ENCODE measurements around the gene PPP2R5D. TPM values are rescaled to one million over a fixed set of nuclear protein-coding genes. Genes with fewer than 3 reads are reported as not detected.

The PPP2R5D gene
- total and polyA plus RNA-seq, 9 of the 15 experiments (the other 6 are each of a cell fraction or from before 2014, with no cell fraction given), result 1.3 to 96.1 (median 38.4) TPM

DNA sequence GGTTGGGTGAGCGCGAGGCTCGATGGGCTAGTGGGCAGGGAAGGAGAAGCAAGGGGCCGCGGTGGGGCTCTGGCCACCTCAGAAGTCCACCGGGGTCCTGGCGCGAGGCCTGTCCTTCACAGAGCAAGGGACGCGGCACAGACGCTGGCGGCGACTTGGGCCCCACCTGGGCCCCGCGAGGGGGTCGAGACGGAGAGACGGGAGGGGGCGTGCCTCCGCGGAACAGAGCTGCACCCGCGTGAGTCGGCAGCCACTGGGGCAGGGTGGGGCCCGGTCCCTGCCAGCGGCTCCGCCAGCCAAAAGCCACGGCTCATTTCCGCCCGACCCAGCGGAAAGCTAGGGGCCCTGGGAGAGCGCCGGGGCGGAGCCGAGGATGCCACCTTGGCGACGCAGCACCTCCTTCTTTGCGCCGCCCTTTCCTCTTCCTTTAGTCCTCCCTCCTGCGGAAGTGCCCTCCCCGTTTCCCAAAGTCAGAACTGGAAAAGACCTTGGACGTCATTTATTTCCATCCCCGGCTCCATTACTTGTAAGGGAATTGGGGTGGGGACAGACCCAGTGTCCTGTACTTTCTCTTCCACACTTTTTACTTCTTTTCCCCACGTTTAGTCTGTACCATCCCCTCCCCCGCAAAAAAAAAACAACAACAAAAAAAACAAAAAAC lies 69.3 kb downstream of the PPP2R5D start, which contains the start of gene CUL7 (continued):
- TF ChIP-seq, protein P1, sequence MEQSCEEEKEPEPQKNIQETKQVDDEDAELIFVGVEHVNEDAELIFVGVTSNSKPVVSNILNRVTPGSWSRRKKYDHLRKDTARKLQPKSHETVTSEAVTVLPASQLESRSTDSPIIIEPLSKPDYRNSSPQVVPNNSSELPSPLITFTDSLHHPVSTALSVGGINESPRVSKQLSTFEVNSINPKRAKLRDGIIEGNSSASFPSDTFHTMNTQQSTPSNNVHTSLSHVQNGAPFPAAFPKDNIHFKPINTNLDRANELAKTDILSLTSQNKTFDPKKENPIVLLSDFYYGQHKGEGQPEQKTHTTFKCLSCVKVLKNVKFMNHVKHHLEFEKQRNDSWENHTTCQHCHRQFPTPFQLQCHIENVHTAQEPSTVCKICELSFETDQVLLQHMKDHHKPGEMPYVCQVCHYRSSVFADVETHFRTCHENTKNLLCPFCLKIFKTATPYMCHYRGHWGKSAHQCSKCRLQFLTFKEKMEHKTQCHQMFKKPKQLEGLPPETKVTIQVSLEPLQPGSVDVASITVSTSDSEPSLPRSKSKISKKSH (CRISPR knock-in tag; IDR thresholded peaks at IDR 0.05), result 0 out of 2 replicates have a peak, but pooled peaks have one; percentile 85
- TF ChIP-seq ZNF830 (CRISPR knock-in tag; IDR thresholded peaks at IDR 0.05) (peak; percentile 97), CHD4 (IDR thresholded peaks at IDR 0.05; ENCODE audit: insufficient read depth, insufficient replicate concordance, low read depth, low read length, poor library complexity, severe bottlenecking) (no peak), SMARCA4 (IDR thresholded peaks at IDR 0.05) (peak; percentile 28; the same call in 1 of the 2 replicates), SRF (CRISPR knock-in tag; IDR thresholded peaks at IDR 0.05) (peak; percentile 79 to 84), ZKSCAN8 (CRISPR knock-in tag; IDR thresholded peaks at IDR 0.05) (no peak), ZNF79 (CRISPR knock-in tag; IDR thresholded peaks at IDR 0.05; ENCODE audit: low read depth) (0 out of 2 replicates have a peak, but pooled peaks have one; percentile 20), ZNF445 (CRISPR knock-in tag; IDR thresholded peaks at IDR 0.05; ENCODE audit: low read depth) (peak; percentile 92), ESRRA (IDR thresholded peaks at IDR 0.05; ENCODE audit: borderline replicate concordance, low read depth) (peak; percentile 86), PML (IDR thresholded peaks at IDR 0.05; ENCODE audit: low read length) (peak; percentile 88), ZC3H11A (IDR thresholded peaks at IDR 0.05; ENCODE audit: low read depth, low read length) (peak; percentile 38; the same call in 1 of the 2 replicates), TCF7L2 (IDR thresholded peaks at IDR 0.05; ENCODE audit: low read depth, low read length) (no peak), FOXK2 (conservative IDR thresholded peaks at IDR 0.05 in 1 of 2, IDR thresholded peaks at IDR 0.05 in 1 of 2; ENCODE audit: low read depth in 2 of 2) (peak; percentile 73 to 77; a peak in 3 of 4 replicates), GABPB1 (CRISPR knock-in tag; IDR thresholded peaks at IDR 0.05) (peak; percentile 77; the same call in 1 of the 2 replicates)
- TF ChIP-seq, protein P2, sequence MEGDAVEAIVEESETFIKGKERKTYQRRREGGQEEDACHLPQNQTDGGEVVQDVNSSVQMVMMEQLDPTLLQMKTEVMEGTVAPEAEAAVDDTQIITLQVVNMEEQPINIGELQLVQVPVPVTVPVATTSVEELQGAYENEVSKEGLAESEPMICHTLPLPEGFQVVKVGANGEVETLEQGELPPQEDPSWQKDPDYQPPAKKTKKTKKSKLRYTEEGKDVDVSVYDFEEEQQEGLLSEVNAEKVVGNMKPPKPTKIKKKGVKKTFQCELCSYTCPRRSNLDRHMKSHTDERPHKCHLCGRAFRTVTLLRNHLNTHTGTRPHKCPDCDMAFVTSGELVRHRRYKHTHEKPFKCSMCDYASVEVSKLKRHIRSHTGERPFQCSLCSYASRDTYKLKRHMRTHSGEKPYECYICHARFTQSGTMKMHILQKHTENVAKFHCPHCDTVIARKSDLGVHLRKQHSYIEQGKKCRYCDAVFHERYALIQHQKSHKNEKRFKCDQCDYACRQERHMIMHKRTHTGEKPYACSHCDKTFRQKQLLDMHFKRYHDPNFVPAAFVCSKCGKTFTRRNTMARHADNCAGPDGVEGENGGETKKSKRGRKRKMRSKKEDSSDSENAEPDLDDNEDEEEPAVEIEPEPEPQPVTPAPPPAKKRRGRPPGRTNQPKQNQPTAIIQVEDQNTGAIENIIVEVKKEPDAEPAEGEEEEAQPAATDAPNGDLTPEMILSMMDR (IDR thresholded peaks at IDR 0.05 in 2 of 3, conservative IDR thresholded peaks at IDR 0.05 in 1 of 3; ENCODE audit: insufficient read depth in 2 of 3, low read depth in 1 of 3, low read length in 3 of 3), result 0 out of 6 replicates have a peak, but pooled peaks of 1 of the 3 experiments have one; percentile 4
- TF ChIP-seq, protein P3, sequence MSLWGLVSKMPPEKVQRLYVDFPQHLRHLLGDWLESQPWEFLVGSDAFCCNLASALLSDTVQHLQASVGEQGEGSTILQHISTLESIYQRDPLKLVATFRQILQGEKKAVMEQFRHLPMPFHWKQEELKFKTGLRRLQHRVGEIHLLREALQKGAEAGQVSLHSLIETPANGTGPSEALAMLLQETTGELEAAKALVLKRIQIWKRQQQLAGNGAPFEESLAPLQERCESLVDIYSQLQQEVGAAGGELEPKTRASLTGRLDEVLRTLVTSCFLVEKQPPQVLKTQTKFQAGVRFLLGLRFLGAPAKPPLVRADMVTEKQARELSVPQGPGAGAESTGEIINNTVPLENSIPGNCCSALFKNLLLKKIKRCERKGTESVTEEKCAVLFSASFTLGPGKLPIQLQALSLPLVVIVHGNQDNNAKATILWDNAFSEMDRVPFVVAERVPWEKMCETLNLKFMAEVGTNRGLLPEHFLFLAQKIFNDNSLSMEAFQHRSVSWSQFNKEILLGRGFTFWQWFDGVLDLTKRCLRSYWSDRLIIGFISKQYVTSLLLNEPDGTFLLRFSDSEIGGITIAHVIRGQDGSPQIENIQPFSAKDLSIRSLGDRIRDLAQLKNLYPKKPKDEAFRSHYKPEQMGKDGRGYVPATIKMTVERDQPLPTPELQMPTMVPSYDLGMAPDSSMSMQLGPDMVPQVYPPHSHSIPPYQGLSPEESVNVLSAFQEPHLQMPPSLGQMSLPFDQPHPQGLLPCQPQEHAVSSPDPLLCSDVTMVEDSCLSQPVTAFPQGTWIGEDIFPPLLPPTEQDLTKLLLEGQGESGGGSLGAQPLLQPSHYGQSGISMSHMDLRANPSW (CRISPR knock-in tag; IDR thresholded peaks at IDR 0.05), result no peak; the same call in 1 of the 2 replicates
- TF ChIP-seq, protein P4, sequence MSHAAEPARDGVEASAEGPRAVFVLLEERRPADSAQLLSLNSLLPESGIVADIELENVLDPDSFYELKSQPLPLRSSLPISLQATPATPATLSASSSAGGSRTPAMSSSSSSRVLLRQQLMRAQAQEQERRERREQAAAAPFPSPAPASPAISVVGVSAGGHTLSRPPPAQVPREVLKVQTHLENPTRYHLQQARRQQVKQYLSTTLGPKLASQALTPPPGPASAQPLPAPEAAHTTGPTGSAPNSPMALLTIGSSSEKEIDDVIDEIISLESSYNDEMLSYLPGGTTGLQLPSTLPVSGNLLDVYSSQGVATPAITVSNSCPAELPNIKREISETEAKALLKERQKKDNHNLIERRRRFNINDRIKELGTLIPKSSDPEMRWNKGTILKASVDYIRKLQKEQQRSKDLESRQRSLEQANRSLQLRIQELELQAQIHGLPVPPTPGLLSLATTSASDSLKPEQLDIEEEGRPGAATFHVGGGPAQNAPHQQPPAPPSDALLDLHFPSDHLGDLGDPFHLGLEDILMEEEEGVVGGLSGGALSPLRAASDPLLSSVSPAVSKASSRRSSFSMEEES (CRISPR knock-in tag; IDR thresholded peaks at IDR 0.05), result peak; percentile 57

Measured in K562 (cell line).